Osteocyte (in vitro differentiated cells): ENCODE measurements around the gene PRXL2C. TPM values are rescaled to one million over a fixed set of nuclear protein-coding genes. Genes with fewer than 3 reads are reported as not detected.

Experiments
- DNase-seq: peaks from one replicate; pipeline ENCODE4 v3.0.0; 2021; ENCODE audit warnings: mixed read lengths; ENCODE audit not compliant: unreplicated experiment; ENCODE audit errors: extremely low spot score
- H3K27ac Mint-ChIP-seq: one replicate; pipeline ENCODE4 v1.8.0; 2021; ENCODE audit warnings: mild to moderate bottlenecking, mixed read lengths; ENCODE audit not compliant: unreplicated experiment
- H3K27me3 Mint-ChIP-seq: one replicate; pipeline ENCODE4 v1.8.0; 2021; ENCODE audit warnings: mixed read lengths; ENCODE audit not compliant: unreplicated experiment
- H3K36me3 Mint-ChIP-seq: one replicate; pipeline ENCODE4 v1.8.0; 2021; ENCODE audit warnings: mixed read lengths; ENCODE audit not compliant: unreplicated experiment
- H3K4me1 Mint-ChIP-seq: one replicate; pipeline ENCODE4 v1.8.0; 2021; ENCODE audit warnings: mixed read lengths; ENCODE audit not compliant: unreplicated experiment
- H3K4me3 Mint-ChIP-seq: one replicate; pipeline ENCODE4 v1.8.0; 2021; ENCODE audit warnings: mild to moderate bottlenecking, moderate library complexity, mixed read lengths; ENCODE audit not compliant: unreplicated experiment
- H3K9me3 Mint-ChIP-seq: one replicate; pipeline ENCODE4 v1.8.0; 2021; ENCODE audit warnings: mixed read lengths; ENCODE audit not compliant: unreplicated experiment
- CTCF ChIP-seq: fragments of 200-600 bp; sonication (generic); IDR thresholded peaks from 2 replicates; pipeline ENCODE4 v1.5.0; 2021; ENCODE audit warnings: antibody characterized with exemption, mild to moderate bottlenecking, moderate library complexity
- total RNA-seq: library from RNA; stranded (reverse); gene quantifications from 2 replicates; pipeline ENCODE4 v1.2.1, GENCODE V29; 2021

Gene PRXL2C
- total RNA-seq, 1 donor from 2014 or later = 19.8 TPM

GRCh38 chr9:96612966-96613589, 42.0 kb downstream of the PRXL2C start:
- H3K36me3 Mint-ChIP-seq = no peaks in the 10 kb centered on the region
- H3K27me3 Mint-ChIP-seq = no peaks in the 10 kb centered on the region
- no peak overlapping the region for H3K4me3 Mint-ChIP-seq
- peaks cover 33% of the 10 kb centered on the region for H3K4me1 Mint-ChIP-seq
- TF ChIP-seq CTCF = no peak
- DNase-seq = no peak
- H3K9me3 Mint-ChIP-seq = no peaks in the 10 kb centered on the region
- H3K27ac Mint-ChIP-seq = no peak overlapping the region

- Mint-ChIP-seq H3K9me3 (no peaks in the 10 kb centered on the region), H3K4me3 (peak overlapping the region; percentile 41), H3K27me3 (no peaks in the 10 kb centered on the region), H3K36me3 (no peaks in the 10 kb centered on the region), H3K4me1 (peaks cover 28% of the 10 kb centered on the region), H3K27ac (peak overlapping the region; percentile 79)
- peak; percentile 72 for DNase-seq
- no peak for TF ChIP-seq CTCF
These were observed 42.8 kb downstream of the PRXL2C start for GRCh38 chr9:96612105-96612965.

- Mint-ChIP-seq H3K27ac (peak overlapping the region; percentile 79), H3K4me1 (peaks cover 28% of the 10 kb centered on the region), H3K36me3 (no peaks in the 10 kb centered on the region)
These were observed 43.8 kb downstream of the PRXL2C start for GRCh38 chr9:96611302-96611701.

GRCh38 chr9:96609732-96610131, 45.4 kb downstream of the PRXL2C start:
- no peak for TF ChIP-seq CTCF

More at GRCh38 chr9:96611302-96611701, 43.8 kb downstream of the PRXL2C start:
- no peak for DNase-seq
- Mint-ChIP-seq H3K27me3 (no peaks in the 10 kb centered on the region), H3K4me3 (no peak overlapping the region), H3K9me3 (no peaks in the 10 kb centered on the region)
- TF ChIP-seq CTCF = no peak

GRCh38 chr9:96607971-96608370, 47.1 kb downstream of the PRXL2C start:
- Mint-ChIP-seq H3K27ac (no peak overlapping the region), H3K4me3 (no peak overlapping the region), H3K36me3 (no peaks in the 10 kb centered on the region), H3K27me3 (no peaks in the 10 kb centered on the region), H3K4me1 (peaks cover 20% of the 10 kb centered on the region), H3K9me3 (no peaks in the 10 kb centered on the region)
- no peak for DNase-seq
- no peak for TF ChIP-seq CTCF

More at GRCh38 chr9:96609732-96610131, 45.4 kb downstream of the PRXL2C start:
- Mint-ChIP-seq H3K27ac (no peak overlapping the region), H3K4me1 (peaks cover 27% of the 10 kb centered on the region), H3K27me3 (no peaks in the 10 kb centered on the region), H3K9me3 (no peaks in the 10 kb centered on the region), H3K36me3 (no peaks in the 10 kb centered on the region), H3K4me3 (no peak overlapping the region)
- DNase-seq = no peak
